Activated naive CD8-positive, alpha-beta T cell treated with anti-CD3 and anti-CD28 coated beads, Interleukin-2, amount 50 U/mL, for 24 hours (primary cell): ENCODE results near the gene KSR1.
"Not testable (repeated sequence)": the region's sequence is repeated elsewhere in the genome, so short reads cannot be mapped to it uniquely, and the experiment has no call there.

ENCODE experiments used
- ATAC-seq: fragments of 150-1000 bp; cut with Tn5 transposase; one replicate; pipeline ENCODE4 v1.10.0; 2021
- DNase-seq: peaks from one replicate; pipeline ENCODE4 v3.0.0; 2021
- H3K27ac Mint-ChIP-seq: one replicate; pipeline ENCODE4 v1.8.0; 2021; ENCODE audit warnings: mild to moderate bottlenecking, mixed read lengths
- H3K27me3 Mint-ChIP-seq: one replicate; pipeline ENCODE4 v1.8.0; 2021; ENCODE audit warnings: mixed read lengths
- H3K36me3 Mint-ChIP-seq: one replicate; pipeline ENCODE4 v1.8.0; 2021; ENCODE audit warnings: low read depth, mixed read lengths
- H3K4me1 Mint-ChIP-seq: one replicate; pipeline ENCODE4 v1.8.0; 2021; ENCODE audit warnings: mixed read lengths
- H3K4me3 Mint-ChIP-seq: one replicate; pipeline ENCODE4 v1.8.0; 2021; ENCODE audit warnings: mild to moderate bottlenecking, moderate library complexity, mixed read lengths
- H3K9me3 Mint-ChIP-seq: one replicate; pipeline ENCODE4 v1.8.0; 2021; ENCODE audit warnings: mixed read lengths

The KSR1 gene

DNA sequence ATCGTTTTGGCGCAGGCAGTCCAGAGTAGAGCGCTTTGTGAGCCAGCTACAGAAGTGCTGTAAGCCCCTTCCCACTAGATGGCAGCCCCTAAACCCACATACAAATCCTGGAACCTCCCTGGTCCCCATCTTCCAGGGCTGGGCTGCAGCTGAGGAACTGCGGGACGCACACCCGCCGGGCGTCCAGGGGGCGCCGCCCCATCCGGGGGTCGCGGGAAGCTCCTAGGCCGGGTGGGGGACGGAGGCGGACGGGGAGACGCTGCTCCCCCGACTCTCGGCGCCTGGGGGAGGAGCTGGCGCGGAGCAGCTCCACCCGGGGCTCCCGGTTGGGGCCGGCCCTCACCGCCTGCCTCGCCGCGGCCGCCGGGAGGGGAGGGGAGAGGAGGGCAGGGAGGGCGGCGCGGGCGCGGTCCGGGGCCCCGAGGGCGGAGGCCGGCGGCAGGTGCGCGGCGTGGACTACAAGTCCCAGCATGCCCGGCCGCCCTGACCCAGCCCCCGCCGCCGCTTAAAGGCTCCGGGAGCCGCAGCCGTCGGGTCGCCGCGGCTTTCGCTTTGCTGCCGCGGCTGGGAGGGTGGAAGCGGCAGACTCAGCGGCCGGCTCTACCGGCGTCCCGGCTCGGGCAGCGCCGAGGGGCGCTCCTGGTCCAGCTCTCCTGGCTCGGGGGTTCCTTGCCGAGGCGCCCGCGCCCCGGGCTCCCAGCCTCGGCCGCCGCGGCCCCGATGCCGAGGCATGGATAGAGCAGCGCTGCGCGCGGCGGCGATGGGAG, at the start of gene KSR1:
Gene KSR1, plus strand, starts transcription at position 535 of the 767 bp plus-strand sequence. Its CDS starts 196 bp downstream, at position 731.
- DNase-seq: peak; percentile 87
- Mint-ChIP-seq H3K36me3 (no peaks in the 10 kb centered on the region), H3K9me3 (no peaks in the 10 kb centered on the region), H3K27ac (peak within 1 kb of the TSS; percentile 76), H3K4me3 (peak within 1 kb of the TSS; percentile 93), H3K27me3 (no peaks in the 10 kb centered on the region), H3K4me1 (peaks cover 40% of the 10 kb centered on the region)
- ATAC-seq: peak; percentile 92

GRCh38 chr17:27407916-27408864, 48.1 kb upstream of the KSR1 start:
- no peak for ATAC-seq
- Mint-ChIP-seq H3K4me3 (no peak overlapping the region), H3K9me3 (no peaks in the 10 kb centered on the region), H3K4me1 (no peaks in the 10 kb centered on the region), H3K27ac (no peak overlapping the region), H3K36me3 (no peaks in the 10 kb centered on the region), H3K27me3 (peaks cover 3% of the 10 kb centered on the region)
- DNase-seq: no peak

DNA sequence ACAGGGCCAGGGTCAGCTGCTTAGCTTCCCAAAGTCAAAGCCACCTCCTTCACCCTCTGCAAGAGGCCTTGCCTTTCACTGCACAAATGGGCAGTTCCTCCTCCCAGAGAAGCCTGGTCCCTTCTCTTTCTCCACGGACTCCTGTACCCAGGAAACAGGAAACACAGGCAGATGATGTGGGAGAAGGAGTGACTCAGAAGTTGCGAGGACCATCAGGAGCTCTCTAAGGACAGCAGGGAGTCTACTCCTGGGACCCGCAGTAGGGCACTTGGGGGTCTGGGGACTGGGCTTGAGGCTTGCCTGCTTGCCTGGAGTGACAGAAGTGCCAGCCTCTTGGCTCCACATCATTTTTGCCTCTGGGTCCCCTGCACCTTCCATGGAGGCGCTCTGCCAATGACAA, 47.4 kb upstream of the KSR1 start:
- Mint-ChIP-seq H3K4me3 (no peak overlapping the region), H3K27ac (no peak overlapping the region), H3K9me3 (no peaks in the 10 kb centered on the region), H3K27me3 (peaks cover 3% of the 10 kb centered on the region), H3K36me3 (no peaks in the 10 kb centered on the region), H3K4me1 (no peaks in the 10 kb centered on the region)
- DNase-seq (no peak), ATAC-seq (no peak)

DNA sequence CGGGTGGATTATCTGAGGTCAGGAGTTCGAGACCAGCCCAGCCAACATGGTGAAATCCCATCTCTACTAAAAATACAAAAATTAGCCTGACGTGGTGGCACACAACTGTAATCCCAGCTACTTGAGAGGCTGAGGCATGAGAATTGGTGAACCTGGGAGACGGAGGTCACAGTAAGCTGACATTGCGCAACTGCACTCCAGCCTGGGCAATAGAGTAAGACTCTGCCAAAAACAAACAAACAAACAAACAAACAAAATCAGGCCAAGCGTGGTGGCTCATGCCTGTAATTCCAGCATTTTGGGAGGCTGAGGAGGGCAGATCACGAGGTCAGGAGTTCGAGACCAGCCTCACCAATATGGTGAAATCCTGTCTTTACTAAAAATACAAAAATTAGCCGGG, 44.1 kb upstream of the KSR1 start:
- H3K9me3 Mint-ChIP-seq, ATAC-seq, H3K4me3 Mint-ChIP-seq, H3K27me3 Mint-ChIP-seq, H3K27ac Mint-ChIP-seq, H3K4me1 Mint-ChIP-seq, DNase-seq, H3K36me3 Mint-ChIP-seq: not testable (repeated sequence)

DNA sequence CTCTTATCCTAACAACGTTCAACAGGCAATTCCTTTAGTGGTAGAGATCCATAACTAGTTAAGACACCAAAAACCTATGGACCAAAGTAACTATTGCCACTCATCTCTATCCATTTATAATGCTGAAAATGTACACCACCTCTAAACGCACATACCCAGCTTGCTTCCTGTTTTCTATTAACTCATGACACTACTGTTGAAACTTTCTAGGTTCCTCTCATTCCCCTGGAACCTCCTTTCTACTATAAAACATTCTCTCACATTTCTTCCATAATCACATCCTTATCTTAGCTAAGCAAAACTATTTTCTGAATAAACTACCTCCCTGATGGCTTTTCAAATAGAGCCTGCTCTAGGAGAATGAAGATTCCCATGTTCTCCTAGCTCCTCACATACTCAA, 42.9 kb upstream of the KSR1 start:
- ATAC-seq: no peak
- H3K36me3 Mint-ChIP-seq: no peaks in the 10 kb centered on the region
- no peak for DNase-seq
- no peak overlapping the region for H3K27ac Mint-ChIP-seq
- no peaks in the 10 kb centered on the region for H3K9me3 Mint-ChIP-seq
- peaks cover 3% of the 10 kb centered on the region for H3K27me3 Mint-ChIP-seq
- H3K4me1 Mint-ChIP-seq: no peaks in the 10 kb centered on the region
- no peak overlapping the region for H3K4me3 Mint-ChIP-seq

GRCh38 chr17:27413792-27414191, 42.5 kb upstream of the KSR1 start:
- Mint-ChIP-seq H3K4me1 (no peaks in the 10 kb centered on the region), H3K27me3 (peaks cover 2% of the 10 kb centered on the region), H3K4me3 (no peak overlapping the region), H3K9me3 (no peaks in the 10 kb centered on the region), H3K36me3 (no peaks in the 10 kb centered on the region), H3K27ac (no peak overlapping the region)
- ATAC-seq (no peak), DNase-seq (no peak)

GRCh38 chr17:27414271-27414670, 42.0 kb upstream of the KSR1 start:
- Mint-ChIP-seq H3K36me3 (no peaks in the 10 kb centered on the region), H3K27ac (no peak overlapping the region), H3K27me3 (no peaks in the 10 kb centered on the region), H3K4me1 (no peaks in the 10 kb centered on the region), H3K4me3 (no peak overlapping the region), H3K9me3 (no peaks in the 10 kb centered on the region)
- ATAC-seq (no peak), DNase-seq (no peak)

DNA sequence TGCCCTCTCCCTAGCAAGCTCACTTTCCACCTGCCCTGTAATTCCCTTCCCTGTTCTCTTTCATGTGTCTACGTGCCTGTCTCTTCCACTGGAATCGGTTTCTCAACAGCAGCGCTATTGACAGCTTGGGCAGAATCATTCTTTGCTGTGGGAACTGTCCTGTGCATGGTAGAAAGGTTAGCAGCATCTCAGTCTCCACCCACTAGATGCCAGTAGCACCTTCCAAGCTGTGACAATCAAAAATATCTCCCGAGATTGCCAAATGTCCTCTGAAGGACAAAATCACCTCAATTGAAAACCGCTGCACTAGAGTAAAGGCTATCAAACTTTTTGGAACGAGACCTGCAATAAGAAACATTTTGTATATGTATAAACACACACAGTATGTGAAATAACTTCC, 41.6 kb upstream of the KSR1 start:
- Mint-ChIP-seq H3K4me3 (no peak overlapping the region), H3K4me1 (no peaks in the 10 kb centered on the region), H3K27ac (no peak overlapping the region), H3K36me3 (no peaks in the 10 kb centered on the region), H3K9me3 (no peaks in the 10 kb centered on the region), H3K27me3 (no peaks in the 10 kb centered on the region)
- DNase-seq (no peak), ATAC-seq (no peak)

- ATAC-seq: no peak
- Mint-ChIP-seq H3K4me1 (no peaks in the 10 kb centered on the region), H3K4me3 (no peak overlapping the region), H3K27ac (no peak overlapping the region), H3K27me3 (no peaks in the 10 kb centered on the region), H3K9me3 (no peaks in the 10 kb centered on the region), H3K36me3 (no peaks in the 10 kb centered on the region)
- no peak for DNase-seq
Measured at GRCh38 chr17:27415120-27415795, 41.0 kb upstream of the KSR1 start.

GRCh38 chr17:27417596-27418365, 38.5 kb upstream of the KSR1 start:
- no peak overlapping the region for H3K4me3 Mint-ChIP-seq
- H3K27me3 Mint-ChIP-seq: no peaks in the 10 kb centered on the region
- H3K27ac Mint-ChIP-seq: no peak overlapping the region
- ATAC-seq (no peak), DNase-seq (no peak)
- no peaks in the 10 kb centered on the region for H3K36me3 Mint-ChIP-seq
- no peaks in the 10 kb centered on the region for H3K9me3 Mint-ChIP-seq
- no peaks in the 10 kb centered on the region for H3K4me1 Mint-ChIP-seq

GRCh38 chr17:27418366-27418615, 38.0 kb upstream of the KSR1 start:
- Mint-ChIP-seq H3K27me3 (no peaks in the 10 kb centered on the region), H3K36me3 (no peaks in the 10 kb centered on the region), H3K4me1 (no peaks in the 10 kb centered on the region), H3K27ac (no peak overlapping the region), H3K9me3 (no peaks in the 10 kb centered on the region), H3K4me3 (no peak overlapping the region)
- no peak for DNase-seq
- ATAC-seq: no peak

DNA sequence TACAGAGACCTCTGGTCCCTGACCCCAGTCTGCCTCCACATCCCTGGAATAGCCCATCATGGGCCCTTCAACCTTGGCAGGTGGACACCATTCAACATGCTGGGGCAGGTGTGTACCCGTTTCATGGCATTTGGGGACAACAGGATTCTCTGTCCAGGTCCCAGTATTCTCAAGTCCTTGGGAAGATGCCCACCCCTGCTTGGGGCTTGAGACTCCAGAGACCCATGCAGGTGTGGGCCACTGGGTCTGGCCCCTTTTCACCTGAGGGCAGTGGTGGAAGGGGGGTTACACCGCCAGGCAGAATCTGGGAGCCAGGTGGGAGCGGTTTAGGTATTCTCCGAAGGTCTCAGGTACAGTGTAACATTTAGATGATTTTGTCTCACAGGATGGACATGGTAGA, 37.1 kb upstream of the KSR1 start:
- Mint-ChIP-seq H3K9me3 (no peaks in the 10 kb centered on the region), H3K27me3 (no peaks in the 10 kb centered on the region), H3K27ac (no peak overlapping the region), H3K4me3 (no peak overlapping the region), H3K4me1 (no peaks in the 10 kb centered on the region), H3K36me3 (no peaks in the 10 kb centered on the region)
- no peak for DNase-seq
- no peak for ATAC-seq

GRCh38 chr17:27420211-27420950, 35.9 kb upstream of the KSR1 start:
- peak; percentile 11 for ATAC-seq
- Mint-ChIP-seq H3K27ac (no peak overlapping the region), H3K4me3 (no peak overlapping the region), H3K36me3 (no peaks in the 10 kb centered on the region), H3K9me3 (no peaks in the 10 kb centered on the region), H3K27me3 (no peaks in the 10 kb centered on the region), H3K4me1 (no peaks in the 10 kb centered on the region)
- no peak for DNase-seq

- H3K4me3 Mint-ChIP-seq: no peak overlapping the region
- no peak overlapping the region for H3K27ac Mint-ChIP-seq
- H3K9me3 Mint-ChIP-seq: no peaks in the 10 kb centered on the region
- no peaks in the 10 kb centered on the region for H3K27me3 Mint-ChIP-seq
- no peaks in the 10 kb centered on the region for H3K4me1 Mint-ChIP-seq
- ATAC-seq (no peak), DNase-seq (no peak)
- no peaks in the 10 kb centered on the region for H3K36me3 Mint-ChIP-seq
Measured at GRCh38 chr17:27421111-27421510, 35.1 kb upstream of the KSR1 start.
